Testis (tissue), 2 donors: ENCODE measurements around the gene MOXD1.

Source experiments
- POLR2A ChIP-seq: fragments of 450-650 bp; IDR thresholded peaks from one replicate; pipeline ENCODE4 v1.6.1; 2017; ENCODE audit warnings: antibody characterized with exemption, mild to moderate bottlenecking, moderate library complexity
- TF ChIP-seq, protein P1 (sequence below), 3 experiments: fragments of 450-650 bp in 2 of 3; fragments of 200-600 bp in 1 of 3; sonication (generic) in 1 of 3; IDR thresholded peaks; one replicate each; pipeline ENCODE4 v1.5.1; 2016 to 2019; ENCODE audit warnings: antibody characterized with exemption in 3 of 3, mild to moderate bottlenecking in 2 of 3, moderate library complexity in 1 of 3

DNA sequence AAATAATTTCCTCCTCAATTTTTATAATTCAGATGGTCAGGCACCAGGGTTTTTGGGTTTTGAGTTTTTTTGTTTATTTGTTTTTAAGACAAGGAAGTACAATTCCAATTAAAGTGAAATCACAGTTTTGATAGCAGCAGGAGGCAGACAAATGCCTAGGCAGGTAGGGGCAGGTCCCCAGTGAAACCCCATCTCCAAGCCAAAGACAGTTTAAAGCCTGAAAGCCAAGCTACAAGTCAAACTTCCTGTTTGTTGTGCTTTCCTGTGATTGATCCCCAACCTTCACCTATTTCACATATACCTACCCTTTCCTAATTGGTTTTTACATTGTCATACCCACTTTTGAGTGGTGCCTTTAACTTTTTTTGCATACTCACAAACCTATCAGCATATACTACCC, 149.6 kb downstream of the MOXD1 start:
- TF ChIP-seq, protein P1, sequence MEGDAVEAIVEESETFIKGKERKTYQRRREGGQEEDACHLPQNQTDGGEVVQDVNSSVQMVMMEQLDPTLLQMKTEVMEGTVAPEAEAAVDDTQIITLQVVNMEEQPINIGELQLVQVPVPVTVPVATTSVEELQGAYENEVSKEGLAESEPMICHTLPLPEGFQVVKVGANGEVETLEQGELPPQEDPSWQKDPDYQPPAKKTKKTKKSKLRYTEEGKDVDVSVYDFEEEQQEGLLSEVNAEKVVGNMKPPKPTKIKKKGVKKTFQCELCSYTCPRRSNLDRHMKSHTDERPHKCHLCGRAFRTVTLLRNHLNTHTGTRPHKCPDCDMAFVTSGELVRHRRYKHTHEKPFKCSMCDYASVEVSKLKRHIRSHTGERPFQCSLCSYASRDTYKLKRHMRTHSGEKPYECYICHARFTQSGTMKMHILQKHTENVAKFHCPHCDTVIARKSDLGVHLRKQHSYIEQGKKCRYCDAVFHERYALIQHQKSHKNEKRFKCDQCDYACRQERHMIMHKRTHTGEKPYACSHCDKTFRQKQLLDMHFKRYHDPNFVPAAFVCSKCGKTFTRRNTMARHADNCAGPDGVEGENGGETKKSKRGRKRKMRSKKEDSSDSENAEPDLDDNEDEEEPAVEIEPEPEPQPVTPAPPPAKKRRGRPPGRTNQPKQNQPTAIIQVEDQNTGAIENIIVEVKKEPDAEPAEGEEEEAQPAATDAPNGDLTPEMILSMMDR (IDR thresholded peaks at IDR 0.05), result no peak
- TF ChIP-seq POLR2A, result no peak
